HEK293 (cell line): ENCODE results near the gene ACSL3.

Experiments
- CTCF ChIA-PET: fragments of 350-600 bp; formaldehyde crosslinking; extraction: SDS; loops from one replicate; lab custom pipeline; 2021; ENCODE audit warnings: antibody characterized with exemption; lab: Yijun Ruan, JAX
- POLR2A ChIA-PET: fragments of 300-600 bp; formaldehyde crosslinking; extraction: SDS; loops from one replicate; lab custom pipeline; 2020; ENCODE audit warnings: antibody characterized with exemption, inconsistent platforms; lab: Yijun Ruan, JAX
- H3K27ac ChIP-seq: fragments of 200-500 bp; sonication (Bioruptor generic); 2 replicates; pipeline ENCODE4 v1.5.1; 2014; ENCODE audit warnings: low read depth, low read length, control low read depth, inconsistent platforms; ENCODE audit errors: extremely low read depth
- H3K36me3 ChIP-seq, 2 experiments: fragments of 200-500 bp in 1 of 2; sonication (Bioruptor generic) in 1 of 2; 1 replicate in 1 of 2; 2 replicates in 1 of 2; pipeline ENCODE4 v1.5.1; 2014 to 2017; ENCODE audit warnings: inconsistent platforms in 2 of 2, low read length in 2 of 2; ENCODE audit not compliant: control insufficient read depth in 2 of 2, insufficient read depth in 1 of 2
- H3K4me1 ChIP-seq: fragments of 200-500 bp; sonication (Bioruptor generic); 2 replicates; pipeline ENCODE4 v1.5.1; 2014; ENCODE audit warnings: mild to moderate bottlenecking, low read length, inconsistent platforms; ENCODE audit not compliant: control insufficient read depth, insufficient read depth
- H3K4me3 ChIP-seq: 2 replicates; pipeline ENCODE4 v1.5.1; 2011; ENCODE audit warnings: low read depth, mild to moderate bottlenecking, control low read depth, low read length, moderate library complexity
- H3K9me3 ChIP-seq: fragments of 200-500 bp; sonication (Bioruptor generic); 2 replicates; pipeline ENCODE4 v1.5.1; 2014; ENCODE audit warnings: low read depth, low read length, inconsistent platforms; ENCODE audit not compliant: control insufficient read depth, insufficient read depth
- HOXA7 ChIP-seq: sonication (generic); formaldehyde crosslinking; IDR thresholded peaks from 2 replicates; pipeline ENCODE4 v1.8.1; 2022; ENCODE audit warnings: missing genetic modification reagents, borderline replicate concordance
- KLF8 ChIP-seq: fragments of 450-650 bp; formaldehyde crosslinking; IDR thresholded peaks from 2 replicates; pipeline ENCODE4 v1.5.1; 2016; ENCODE audit warnings: missing biosample characterization, missing genetic modification characterization
- MEIS1 ChIP-seq: sonication (generic); formaldehyde crosslinking; IDR thresholded peaks from 2 replicates; pipeline ENCODE4 v1.8.1; 2022; ENCODE audit warnings: missing genetic modification reagents, mild to moderate bottlenecking, borderline replicate concordance
- OSR2 ChIP-seq: fragments of 450-650 bp; formaldehyde crosslinking; IDR thresholded peaks from 2 replicates; pipeline ENCODE4 v1.5.1; 2016; ENCODE audit warnings: missing biosample characterization, missing genetic modification characterization
- PRDM1 ChIP-seq: fragments of 450-650 bp; formaldehyde crosslinking; IDR thresholded peaks from 2 replicates; pipeline ENCODE4; 2016; ENCODE audit warnings: missing biosample characterization, missing genetic modification characterization
- SALL2 ChIP-seq: fragments of 450-650 bp; formaldehyde crosslinking; IDR thresholded peaks from 2 replicates; pipeline ENCODE4 v1.5.0; 2017; ENCODE audit warnings: missing biosample characterization, mild to moderate bottlenecking, missing genetic modification characterization, borderline replicate concordance
- SETDB1 ChIP-seq: IDR thresholded peaks from one replicate; pipeline ENCODE4 v1.6.1; 2017; ENCODE audit warnings: mild to moderate bottlenecking, low read length, moderate library complexity, mixed read lengths; ENCODE audit not compliant: insufficient read length
- SP7 ChIP-seq: fragments of 450-650 bp; formaldehyde crosslinking; IDR thresholded peaks from 2 replicates; pipeline ENCODE4 v1.5.1; 2016; ENCODE audit warnings: missing biosample characterization, missing genetic modification characterization
- WT1 ChIP-seq: fragments of 450-650 bp; formaldehyde crosslinking; IDR thresholded peaks from 2 replicates; pipeline ENCODE4 v1.5.1; 2016; ENCODE audit warnings: missing biosample characterization, missing genetic modification characterization
- ZNF155 ChIP-seq: fragments of 450-650 bp; formaldehyde crosslinking; IDR thresholded peaks from 2 replicates; pipeline ENCODE4 v1.5.1; 2016; ENCODE audit warnings: missing biosample characterization, missing genetic modification characterization
- ZNF223 ChIP-seq: fragments of 450-650 bp; formaldehyde crosslinking; IDR thresholded peaks from 2 replicates; pipeline ENCODE4 v1.5.1; 2016; ENCODE audit warnings: missing biosample characterization, missing genetic modification characterization
- ZNF280D ChIP-seq: fragments of 450-650 bp; formaldehyde crosslinking; IDR thresholded peaks from 2 replicates; pipeline ENCODE4 v1.5.1; 2016; ENCODE audit warnings: missing biosample characterization, missing genetic modification characterization
- ZNF324 ChIP-seq: fragments of 450-650 bp; formaldehyde crosslinking; IDR thresholded peaks from 2 replicates; pipeline ENCODE4 v1.5.1; 2016; ENCODE audit warnings: missing biosample characterization, missing genetic modification characterization
- ZNF341 ChIP-seq: fragments of 450-650 bp; formaldehyde crosslinking; IDR thresholded peaks from 2 replicates; pipeline ENCODE4; 2016; ENCODE audit warnings: low read depth, missing biosample characterization, missing genetic modification characterization
- ZNF350 ChIP-seq: fragments of 450-650 bp; formaldehyde crosslinking; IDR thresholded peaks from 2 replicates; pipeline ENCODE4 v1.5.0; 2017; ENCODE audit warnings: missing biosample characterization, mild to moderate bottlenecking, missing genetic modification characterization
- ZNF354C ChIP-seq: fragments of 450-650 bp; formaldehyde crosslinking; IDR thresholded peaks from 2 replicates; pipeline ENCODE4 v1.5.1; 2016; ENCODE audit warnings: missing biosample characterization, missing genetic modification characterization, low read depth, borderline replicate concordance
- ZNF423 ChIP-seq: fragments of 450-650 bp; formaldehyde crosslinking; IDR thresholded peaks from 2 replicates; pipeline ENCODE4 v1.5.1; 2016; ENCODE audit warnings: missing biosample characterization, missing genetic modification characterization
- ZNF596 ChIP-seq: fragments of 450-650 bp; IDR thresholded peaks from 2 replicates; pipeline ENCODE4 v1.5.0; 2018; ENCODE audit warnings: missing biosample characterization, mild to moderate bottlenecking, missing genetic modification characterization, moderate library complexity
- ZNF600 ChIP-seq: fragments of 450-650 bp; formaldehyde crosslinking; IDR thresholded peaks from 2 replicates; pipeline ENCODE4 v1.5.1; 2016; ENCODE audit warnings: missing biosample characterization, missing genetic modification characterization
- ZNF623 ChIP-seq: fragments of 450-650 bp; formaldehyde crosslinking; IDR thresholded peaks from 2 replicates; pipeline ENCODE4 v1.5.1; 2016; ENCODE audit warnings: missing biosample characterization, missing genetic modification characterization
- ZNF677 ChIP-seq: fragments of 450-650 bp; IDR thresholded peaks from 2 replicates; pipeline ENCODE4 v1.5.0; 2018; ENCODE audit warnings: missing biosample characterization, mild to moderate bottlenecking, missing genetic modification characterization, moderate library complexity
- ZNF76 ChIP-seq: fragments of 450-650 bp; formaldehyde crosslinking; IDR thresholded peaks from 2 replicates; pipeline ENCODE4; 2016; ENCODE audit warnings: low read depth, missing biosample characterization, missing genetic modification characterization, borderline replicate concordance
- ZNF768 ChIP-seq: fragments of 450-650 bp; formaldehyde crosslinking; IDR thresholded peaks from 2 replicates; pipeline ENCODE4 v1.5.1; 2018; ENCODE audit warnings: missing biosample characterization, mild to moderate bottlenecking, missing genetic modification characterization
- ZNF792 ChIP-seq: fragments of 450-650 bp; formaldehyde crosslinking; IDR thresholded peaks from 2 replicates; pipeline ENCODE4 v1.5.1; 2016; ENCODE audit warnings: missing biosample characterization, missing genetic modification characterization
- ZNF843 ChIP-seq: fragments of 450-650 bp; formaldehyde crosslinking; IDR thresholded peaks from 2 replicates; pipeline ENCODE4 v1.5.1; 2016; ENCODE audit warnings: missing biosample characterization, missing genetic modification characterization
- ZSCAN30 ChIP-seq: fragments of 450-650 bp; IDR thresholded peaks from 2 replicates; pipeline ENCODE4 v1.5.1; 2018; ENCODE audit warnings: missing biosample characterization, mild to moderate bottlenecking, missing genetic modification characterization, moderate library complexity
- ZXDB ChIP-seq: fragments of 450-650 bp; formaldehyde crosslinking; IDR thresholded peaks from 2 replicates; pipeline ENCODE4 v1.5.1; 2016; ENCODE audit warnings: missing biosample characterization, missing genetic modification characterization
- TF ChIP-seq, protein P1 (sequence below): fragments of 450-650 bp; formaldehyde crosslinking; IDR thresholded peaks from 2 replicates; pipeline ENCODE4 v1.5.1; 2017; ENCODE audit warnings: missing biosample characterization, missing genetic modification characterization

Gene ACSL3

DNA sequence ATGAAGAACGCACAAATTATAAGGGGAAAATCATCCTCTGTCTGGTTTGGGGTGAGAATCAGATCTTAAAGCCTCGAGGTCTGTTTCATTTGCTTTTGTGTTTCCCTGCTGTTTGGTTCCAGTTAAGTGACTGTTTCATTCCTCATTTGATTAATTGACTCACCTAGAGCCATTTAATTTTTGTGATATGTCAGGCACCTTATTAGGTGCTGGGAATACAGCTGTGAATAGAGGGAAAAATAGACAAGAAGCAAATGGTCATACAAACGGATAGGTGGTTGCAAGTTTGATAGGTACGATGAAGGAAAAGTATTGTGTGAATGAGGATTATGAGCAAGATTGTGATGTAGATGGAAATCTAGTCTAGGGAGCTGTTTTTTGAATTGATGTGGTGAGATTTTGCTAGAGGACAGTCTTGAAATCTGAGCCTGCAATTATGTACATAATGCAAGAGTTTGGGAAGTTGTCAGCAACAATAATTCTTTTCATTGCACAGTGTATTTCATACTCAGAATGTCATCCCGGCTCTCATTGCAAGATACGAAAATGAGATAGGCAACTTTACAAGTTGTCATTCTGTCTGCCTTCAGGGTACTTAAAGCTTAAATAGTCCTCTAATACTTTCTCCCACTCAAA, 2.2 kb downstream of the ACSL3 start (continued):
- TF ChIP-seq ZNF677 (tag by site-specific recombination) (no peak), ZNF280D (tag by site-specific recombination) (no peak), ZNF350 (tag by site-specific recombination) (no peak), ZNF223 (tag by site-specific recombination) (no peak), WT1 (tag by site-specific recombination) (no peak; the same call in 1 of the 2 replicates), OSR2 (tag by site-specific recombination) (peak; percentile 69; the same call in 1 of the 2 replicates), ZNF843 (tag by site-specific recombination) (peak; percentile 87), ZNF596 (no peak)

DNA sequence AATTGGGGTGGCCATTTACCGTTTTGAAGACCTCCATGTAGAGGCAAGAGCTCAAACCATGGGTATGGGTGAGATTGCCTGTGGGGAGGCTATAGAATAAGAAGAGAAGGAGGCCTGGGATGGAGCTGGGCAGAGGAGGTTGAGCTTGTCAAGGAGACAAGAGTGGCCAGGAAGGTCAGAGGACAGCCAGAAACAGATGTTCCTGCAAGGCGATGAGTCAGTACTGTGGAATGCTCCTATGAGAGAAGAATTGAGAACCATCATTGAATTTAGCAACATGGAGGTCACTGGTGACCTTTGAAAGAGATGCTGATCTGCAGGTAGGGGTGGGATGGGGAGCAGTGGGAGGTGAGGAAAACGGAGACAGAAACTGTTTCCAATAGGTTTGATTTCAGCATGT, 3.5 kb downstream of the ACSL3 start:
- no peaks in the 10 kb centered on the region for H3K36me3 ChIP-seq
- peaks cover 34% of the 10 kb centered on the region for H3K4me1 ChIP-seq
- H3K27ac ChIP-seq = no peak overlapping the region
- no peaks in the 10 kb centered on the region for H3K9me3 ChIP-seq
- ChIA-PET CTCF (interaction anchor here (0.8 to 1.7 kb wide), 2 partner anchors 67 to 158 kb away, joined by 4 read pairs; no protein-coding TSS in a partner anchor), POLR2A (interaction anchor here (0.6 to 1.2 kb wide), 2 partner anchors 41 to 67 kb away, joined by 4 read pairs; no protein-coding TSS in a partner anchor)
- H3K4me3 ChIP-seq = no peak overlapping the region
- TF ChIP-seq ZNF354C (tag by site-specific recombination) (no peak), ZNF792 (tag by site-specific recombination) (no peak), SP7 (tag by site-specific recombination) (0 out of 2 replicates have a peak, but pooled peaks have one; percentile 31), SETDB1 (no peak)

- ChIA-PET CTCF (interaction anchor here (0.6 to 1.2 kb wide), 6 partner anchors 12 to 572 kb away, joined by 3 to 4 read pairs (median 4); no protein-coding TSS in a partner anchor), POLR2A (no interaction called here)
- peaks cover 34% of the 10 kb centered on the region for H3K4me1 ChIP-seq
Measured at GRCh38 chr2:222865301-222865700, 4.5 kb downstream of the ACSL3 start.

GRCh38 chr2:222866358-222866960, 5.6 kb downstream of the ACSL3 start:
- CTCF ChIA-PET = interaction anchor here (1.0 to 1.5 kb wide), 3 partner anchors 11 to 37 kb away, joined by 3 to 4 read pairs (median 4); no protein-coding TSS in a partner anchor
- Histone ChIP-seq H3K9me3 (no peaks in the 10 kb centered on the region), H3K36me3 (no peaks in the 10 kb centered on the region), H3K27ac (no peak overlapping the region), H3K4me1 (peaks cover 34% of the 10 kb centered on the region), H3K4me3 (no peak overlapping the region)
- no peak for TF ChIP-seq ZNF76
- no peak for TF ChIP-seq ZNF341
- no peak for TF ChIP-seq SALL2 (tag by site-specific recombination)
- TF ChIP-seq, protein P1, sequence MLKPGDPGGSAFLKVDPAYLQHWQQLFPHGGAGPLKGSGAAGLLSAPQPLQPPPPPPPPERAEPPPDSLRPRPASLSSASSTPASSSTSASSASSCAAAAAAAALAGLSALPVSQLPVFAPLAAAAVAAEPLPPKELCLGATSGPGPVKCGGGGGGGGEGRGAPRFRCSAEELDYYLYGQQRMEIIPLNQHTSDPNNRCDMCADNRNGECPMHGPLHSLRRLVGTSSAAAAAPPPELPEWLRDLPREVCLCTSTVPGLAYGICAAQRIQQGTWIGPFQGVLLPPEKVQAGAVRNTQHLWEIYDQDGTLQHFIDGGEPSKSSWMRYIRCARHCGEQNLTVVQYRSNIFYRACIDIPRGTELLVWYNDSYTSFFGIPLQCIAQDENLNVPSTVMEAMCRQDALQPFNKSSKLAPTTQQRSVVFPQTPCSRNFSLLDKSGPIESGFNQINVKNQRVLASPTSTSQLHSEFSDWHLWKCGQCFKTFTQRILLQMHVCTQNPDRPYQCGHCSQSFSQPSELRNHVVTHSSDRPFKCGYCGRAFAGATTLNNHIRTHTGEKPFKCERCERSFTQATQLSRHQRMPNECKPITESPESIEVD (tag by site-specific recombination) = no peak
- TF ChIP-seq KLF8 = no peak
- TF ChIP-seq ZNF843 (tag by site-specific recombination) = no peak
- no peak for TF ChIP-seq ZSCAN30 (tag by site-specific recombination)
- TF ChIP-seq PRDM1 = no peak
- no peak for TF ChIP-seq MEIS1 (CRISPR knock-in tag)
- no peak for TF ChIP-seq ZNF423 (tag by site-specific recombination)
- no peak for TF ChIP-seq ZNF324
- TF ChIP-seq HOXA7 = no peak
- no peak for TF ChIP-seq ZNF623 (tag by site-specific recombination)
- TF ChIP-seq ZNF768 (tag by site-specific recombination) = no peak
- TF ChIP-seq ZNF155 (tag by site-specific recombination) = no peak
- POLR2A ChIA-PET = no interaction called here

More at GRCh38 chr2:222865301-222865700, 4.5 kb downstream of the ACSL3 start:
- no peak overlapping the region for H3K4me3 ChIP-seq
- no peaks in the 10 kb centered on the region for H3K9me3 ChIP-seq
- H3K27ac ChIP-seq = no peak overlapping the region
- H3K36me3 ChIP-seq = no peaks in the 10 kb centered on the region
- peak; percentile 38 for TF ChIP-seq ZNF600 (tag by site-specific recombination)
- no peak for TF ChIP-seq ZXDB (tag by site-specific recombination)
